ENCODE measurements around the gene PPCS.

- no peak for TF ChIP-seq CTCF (conservative IDR thresholded peaks at IDR 0.05; ENCODE audit: low read depth, low read length)
- no peak for TF ChIP-seq RFX5 (IDR thresholded peaks at IDR 0.05; ENCODE audit: low read depth, low read length)
- TF ChIP-seq POLR2A (IDR thresholded peaks at IDR 0.05; ENCODE audit: low read depth, low read length) = no peak
- TF ChIP-seq RAD21 (IDR thresholded peaks at IDR 0.05; ENCODE audit: low read length) = no peak
- TF ChIP-seq MXI1 (IDR thresholded peaks at IDR 0.05; ENCODE audit: borderline replicate concordance, low read depth, low read length) = no peak
- no peak for TF ChIP-seq NFE2L2 (IDR thresholded peaks at IDR 0.05; ENCODE audit: low read depth, low read length)
- TF ChIP-seq MAFK (IDR thresholded peaks at IDR 0.05; ENCODE audit: low read depth, low read length) = no peak
- no peak for TF ChIP-seq MAZ (IDR thresholded peaks at IDR 0.05; ENCODE audit: borderline replicate concordance, low read depth, low read length)
- no peak for TF ChIP-seq FOS (IDR thresholded peaks at IDR 0.05; ENCODE audit: low read depth, low read length)
- no peak for TF ChIP-seq BHLHE40 (IDR thresholded peaks at IDR 0.05; ENCODE audit: low read depth, low read length)
These were observed 9.7 kb downstream of the PPCS start for GRCh38 chr1:42466030-42466429.

Measured in IMR-90 (cell line).